H1 (cell line): ENCODE measurements around the gene COL27A1. TPM values are rescaled to one million over a fixed set of nuclear protein-coding genes. Genes with fewer than 3 reads are reported as not detected.
A peak's percentile ranks its signal among the peaks of the same experiment; 100 is the strongest.

Experiments used
- CTBP2 ChIP-seq: IDR thresholded peaks from 2 replicates; pipeline ENCODE4 v1.7.0; 2011; ENCODE audit warnings: borderline replicate concordance, mild to moderate bottlenecking, moderate library complexity, mixed read lengths, low read length; ENCODE audit not compliant: insufficient read depth, insufficient read length
- FOSL1 ChIP-seq: IDR thresholded peaks from 2 replicates; pipeline ENCODE4 v1.6.1; 2011; ENCODE audit warnings: mild to moderate bottlenecking, low read depth, low read length, moderate library complexity; ENCODE audit not compliant: insufficient read depth
- KDM1A ChIP-seq: fragments of 200-600, 300-600 bp; sonication (generic); IDR thresholded peaks from 2 replicates; pipeline ENCODE4 v1.7.1; 2016; ENCODE audit warnings: mild to moderate bottlenecking, low read length, borderline replicate concordance
- POU5F1 ChIP-seq: IDR thresholded peaks from 2 replicates; pipeline ENCODE4 v1.6.1; 2011; ENCODE audit warnings: low read depth, mild to moderate bottlenecking, low read length, moderate library complexity
- RAD21 ChIP-seq, 2 experiments: IDR thresholded peaks in 1 of 2; conservative IDR thresholded peaks in 1 of 2; 2 replicates each; pipeline ENCODE4 v1.6.1; 2011; ENCODE audit warnings: low read depth in 2 of 2, low read length in 2 of 2, improper control_type of control experiment in 1 of 2, inconsistent platforms in 1 of 2, mild to moderate bottlenecking in 1 of 2, moderate library complexity in 1 of 2
- SRF ChIP-seq: IDR thresholded peaks from 2 replicates; pipeline ENCODE4 v1.6.1; 2011; ENCODE audit warnings: mild to moderate bottlenecking, low read depth, low read length, moderate library complexity
- TAF7 ChIP-seq: optimal IDR thresholded peaks from 2 replicates; pipeline ENCODE3; 2011; ENCODE audit warnings: low read depth, mild to moderate bottlenecking, inconsistent platforms, low read length, moderate library complexity, borderline replicate concordance
- ZNF274 ChIP-seq: IDR thresholded peaks from 2 replicates; pipeline ENCODE4 v1.7.0; 2012; ENCODE audit warnings: low read length, borderline replicate concordance; ENCODE audit errors: extremely low read depth
- polyA plus RNA-seq, 7 experiments: library from polyadenylated mRNA; depleted of rRNA in 3 of 7; stranded (reverse) in 5 of 7; unstranded in 2 of 7; fragments of >200 nt in 5 of 7; fragments of 200-250 nt in 2 of 7; gene quantifications; 1 replicate in 5 of 7; 2 replicates in 1 of 7; 4 replicates in 1 of 7; pipeline versions ENCODE4 v1.2.1 to v1.2.3, GENCODE V29; 2011 to 2013; ENCODE audit warnings: missing spikeins in 2 of 7, mixed read lengths in 2 of 7
- total RNA-seq: library from RNA; stranded (reverse); fragmentation: NEBNext Ultra II Directional; extraction: Animal tissue kit (Norgen Biotek cat#: 25700); gene quantifications from 2 replicates; pipeline ENCODE4 v1.2.1, GENCODE V29; 2021
- TF ChIP-seq, protein P1 (sequence below): fragments of 300-600 bp; sonication (generic); IDR thresholded peaks from 2 replicates; pipeline ENCODE4 v1.7.1; 2012; ENCODE audit warnings: low read length, moderate library complexity, mild to moderate bottlenecking, inconsistent platforms; ENCODE audit not compliant: insufficient replicate concordance

COL27A1 gene
- total and polyA plus RNA-seq, 2 of the 8 experiments (the other 6 are each of a cell fraction or from before 2014, with no cell fraction given): 15.1 to 22.8 TPM

DNA sequence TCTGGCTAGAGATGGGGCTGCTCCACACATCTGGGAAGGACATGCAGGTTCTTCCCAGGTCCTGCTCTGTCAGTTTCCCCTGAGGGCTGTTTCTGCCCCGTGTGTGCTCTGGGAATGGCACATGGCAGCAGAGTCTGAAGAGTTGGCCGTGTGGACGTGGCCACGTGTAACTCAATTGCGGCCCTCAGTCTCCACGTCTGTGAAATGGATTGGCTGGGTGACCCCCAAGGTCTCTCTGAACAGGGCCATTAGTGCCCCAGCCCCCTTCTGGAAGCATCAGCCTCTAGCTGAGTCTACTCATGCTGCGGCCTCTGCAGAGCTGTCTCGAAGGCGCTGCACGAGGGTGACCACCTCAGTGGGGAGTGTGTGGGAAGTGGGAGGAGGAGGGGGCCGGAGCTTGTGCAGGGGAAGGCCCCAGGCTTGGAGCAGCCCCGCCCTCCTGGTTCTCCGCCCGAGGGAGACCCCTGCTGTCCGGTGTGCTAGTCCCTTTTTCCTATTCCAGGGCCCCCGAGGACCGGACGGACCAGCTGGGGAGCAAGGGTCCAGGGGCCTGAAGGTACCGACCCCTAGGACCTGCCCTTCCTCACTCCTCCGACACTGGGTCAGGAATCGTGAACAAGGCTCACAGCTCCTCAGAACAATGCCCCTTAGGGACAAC lies 108.6 kb downstream of the COL27A1 start (continued):
- TF ChIP-seq FOSL1: no peak
- TF ChIP-seq RAD21 (IDR thresholded peaks at IDR 0.05 in 1 of 2, conservative IDR thresholded peaks at IDR 0.05 in 1 of 2; ENCODE audit: low read depth in 2 of 2, low read length in 2 of 2): peak; percentile 54 to 57
- TF ChIP-seq TAF7: no peak
- TF ChIP-seq POU5F1: no peak
- no peak for TF ChIP-seq CTBP2
- no peak for TF ChIP-seq SRF
- peak; percentile 86 for TF ChIP-seq KDM1A
- no peak for TF ChIP-seq ZNF274
- TF ChIP-seq, protein P1, sequence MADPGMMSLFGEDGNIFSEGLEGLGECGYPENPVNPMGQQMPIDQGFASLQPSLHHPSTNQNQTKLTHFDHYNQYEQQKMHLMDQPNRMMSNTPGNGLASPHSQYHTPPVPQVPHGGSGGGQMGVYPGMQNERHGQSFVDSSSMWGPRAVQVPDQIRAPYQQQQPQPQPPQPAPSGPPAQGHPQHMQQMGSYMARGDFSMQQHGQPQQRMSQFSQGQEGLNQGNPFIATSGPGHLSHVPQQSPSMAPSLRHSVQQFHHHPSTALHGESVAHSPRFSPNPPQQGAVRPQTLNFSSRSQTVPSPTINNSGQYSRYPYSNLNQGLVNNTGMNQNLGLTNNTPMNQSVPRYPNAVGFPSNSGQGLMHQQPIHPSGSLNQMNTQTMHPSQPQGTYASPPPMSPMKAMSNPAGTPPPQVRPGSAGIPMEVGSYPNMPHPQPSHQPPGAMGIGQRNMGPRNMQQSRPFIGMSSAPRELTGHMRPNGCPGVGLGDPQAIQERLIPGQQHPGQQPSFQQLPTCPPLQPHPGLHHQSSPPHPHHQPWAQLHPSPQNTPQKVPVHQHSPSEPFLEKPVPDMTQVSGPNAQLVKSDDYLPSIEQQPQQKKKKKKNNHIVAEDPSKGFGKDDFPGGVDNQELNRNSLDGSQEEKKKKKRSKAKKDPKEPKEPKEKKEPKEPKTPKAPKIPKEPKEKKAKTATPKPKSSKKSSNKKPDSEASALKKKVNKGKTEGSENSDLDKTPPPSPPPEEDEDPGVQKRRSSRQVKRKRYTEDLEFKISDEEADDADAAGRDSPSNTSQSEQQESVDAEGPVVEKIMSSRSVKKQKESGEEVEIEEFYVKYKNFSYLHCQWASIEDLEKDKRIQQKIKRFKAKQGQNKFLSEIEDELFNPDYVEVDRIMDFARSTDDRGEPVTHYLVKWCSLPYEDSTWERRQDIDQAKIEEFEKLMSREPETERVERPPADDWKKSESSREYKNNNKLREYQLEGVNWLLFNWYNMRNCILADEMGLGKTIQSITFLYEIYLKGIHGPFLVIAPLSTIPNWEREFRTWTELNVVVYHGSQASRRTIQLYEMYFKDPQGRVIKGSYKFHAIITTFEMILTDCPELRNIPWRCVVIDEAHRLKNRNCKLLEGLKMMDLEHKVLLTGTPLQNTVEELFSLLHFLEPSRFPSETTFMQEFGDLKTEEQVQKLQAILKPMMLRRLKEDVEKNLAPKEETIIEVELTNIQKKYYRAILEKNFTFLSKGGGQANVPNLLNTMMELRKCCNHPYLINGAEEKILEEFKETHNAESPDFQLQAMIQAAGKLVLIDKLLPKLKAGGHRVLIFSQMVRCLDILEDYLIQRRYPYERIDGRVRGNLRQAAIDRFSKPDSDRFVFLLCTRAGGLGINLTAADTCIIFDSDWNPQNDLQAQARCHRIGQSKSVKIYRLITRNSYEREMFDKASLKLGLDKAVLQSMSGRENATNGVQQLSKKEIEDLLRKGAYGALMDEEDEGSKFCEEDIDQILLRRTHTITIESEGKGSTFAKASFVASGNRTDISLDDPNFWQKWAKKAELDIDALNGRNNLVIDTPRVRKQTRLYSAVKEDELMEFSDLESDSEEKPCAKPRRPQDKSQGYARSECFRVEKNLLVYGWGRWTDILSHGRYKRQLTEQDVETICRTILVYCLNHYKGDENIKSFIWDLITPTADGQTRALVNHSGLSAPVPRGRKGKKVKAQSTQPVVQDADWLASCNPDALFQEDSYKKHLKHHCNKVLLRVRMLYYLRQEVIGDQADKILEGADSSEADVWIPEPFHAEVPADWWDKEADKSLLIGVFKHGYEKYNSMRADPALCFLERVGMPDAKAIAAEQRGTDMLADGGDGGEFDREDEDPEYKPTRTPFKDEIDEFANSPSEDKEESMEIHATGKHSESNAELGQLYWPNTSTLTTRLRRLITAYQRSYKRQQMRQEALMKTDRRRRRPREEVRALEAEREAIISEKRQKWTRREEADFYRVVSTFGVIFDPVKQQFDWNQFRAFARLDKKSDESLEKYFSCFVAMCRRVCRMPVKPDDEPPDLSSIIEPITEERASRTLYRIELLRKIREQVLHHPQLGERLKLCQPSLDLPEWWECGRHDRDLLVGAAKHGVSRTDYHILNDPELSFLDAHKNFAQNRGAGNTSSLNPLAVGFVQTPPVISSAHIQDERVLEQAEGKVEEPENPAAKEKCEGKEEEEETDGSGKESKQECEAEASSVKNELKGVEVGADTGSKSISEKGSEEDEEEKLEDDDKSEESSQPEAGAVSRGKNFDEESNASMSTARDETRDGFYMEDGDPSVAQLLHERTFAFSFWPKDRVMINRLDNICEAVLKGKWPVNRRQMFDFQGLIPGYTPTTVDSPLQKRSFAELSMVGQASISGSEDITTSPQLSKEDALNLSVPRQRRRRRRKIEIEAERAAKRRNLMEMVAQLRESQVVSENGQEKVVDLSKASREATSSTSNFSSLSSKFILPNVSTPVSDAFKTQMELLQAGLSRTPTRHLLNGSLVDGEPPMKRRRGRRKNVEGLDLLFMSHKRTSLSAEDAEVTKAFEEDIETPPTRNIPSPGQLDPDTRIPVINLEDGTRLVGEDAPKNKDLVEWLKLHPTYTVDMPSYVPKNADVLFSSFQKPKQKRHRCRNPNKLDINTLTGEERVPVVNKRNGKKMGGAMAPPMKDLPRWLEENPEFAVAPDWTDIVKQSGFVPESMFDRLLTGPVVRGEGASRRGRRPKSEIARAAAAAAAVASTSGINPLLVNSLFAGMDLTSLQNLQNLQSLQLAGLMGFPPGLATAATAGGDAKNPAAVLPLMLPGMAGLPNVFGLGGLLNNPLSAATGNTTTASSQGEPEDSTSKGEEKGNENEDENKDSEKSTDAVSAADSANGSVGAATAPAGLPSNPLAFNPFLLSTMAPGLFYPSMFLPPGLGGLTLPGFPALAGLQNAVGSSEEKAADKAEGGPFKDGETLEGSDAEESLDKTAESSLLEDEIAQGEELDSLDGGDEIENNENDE: no peak
